ENCODE results near the gene SMIM24. TPM values are rescaled to one million over a fixed set of nuclear protein-coding genes. Genes with fewer than 3 reads are reported as not detected.

SMIM24 gene
- total and polyA plus RNA-seq, 2 experiments from 2014 or later, result 5.0 to 21.5 TPM

- H3K27me3 ChIP-seq (ENCODE audit: insufficient read depth), result no peaks in the 10 kb centered on the region
- peaks cover 64% of the 10 kb centered on the region for H3K79me2 ChIP-seq (replicated peaks; ENCODE audit: insufficient read depth)
- Mint-ChIP-seq H3K4me1 (peaks cover 40% of the 10 kb centered on the region), H3K27ac (peak overlapping the region; percentile 67), H3K36me3 (ENCODE audit: low read depth) (peaks cover 2% of the 10 kb centered on the region), H3K4me3 (no peak overlapping the region; the same call in 2 of the 3 replicates), H3K27me3 (ENCODE audit: insufficient read depth, low read depth, poor library complexity) (peaks cover 12% of the 10 kb centered on the region), H3K9me3 (no peaks in the 10 kb centered on the region; the same call in 2 of the 3 replicates)
- DNase-seq (ENCODE audit: low spot score) (no peak), ATAC-seq (no peak)
- no peak overlapping the region for H2AFZ ChIP-seq
- peaks cover 3% of the 10 kb centered on the region; the same call in 1 of the 2 replicates for H4K20me1 ChIP-seq (replicated peaks; ENCODE audit: insufficient read depth)
- H3K4me2 ChIP-seq, result 0 out of 2 replicates have a peak overlapping the region, but pooled peaks have one; percentile 14
- no peaks in the 10 kb centered on the region for H3K36me3 ChIP-seq (ENCODE audit: insufficient read depth)
- TF ChIP-seq ZNF331 (CRISPR knock-in tag; IDR thresholded peaks at IDR 0.05; ENCODE audit: low read depth), result no peak
- H3K9me2 ChIP-seq (ENCODE audit: insufficient read depth), result no peaks in the 10 kb centered on the region
- no peak overlapping the region for H3K4me3 ChIP-seq
- H3K4me1 ChIP-seq (ENCODE audit: insufficient read depth), result peaks cover 29% of the 10 kb centered on the region
- 0 out of 2 replicates have a peak overlapping the region, but pooled peaks have one; percentile 55 for H3K27ac ChIP-seq (ENCODE audit: low read depth)
- H3F3A ChIP-seq (replicated peaks; ENCODE audit: low read depth), result no peaks in the 10 kb centered on the region
These were observed 35.6 kb upstream of the SMIM24 start for GRCh38 chr19:3515891-3516422.

GRCh38 chr19:3514930-3515329 is 34.6 kb upstream of the SMIM24 start:
- H3K4me3 ChIP-seq, result no peak overlapping the region
- Mint-ChIP-seq H3K27ac (peak overlapping the region; percentile 84; the same call in 1 of the 2 replicates), H3K4me3 (no peak overlapping the region), H3K27me3 (ENCODE audit: insufficient read depth, low read depth, poor library complexity) (peaks cover 14% of the 10 kb centered on the region), H3K4me1 (peaks cover 38% of the 10 kb centered on the region), H3K36me3 (ENCODE audit: low read depth) (peaks cover 2% of the 10 kb centered on the region; the same call in 2 of the 3 replicates), H3K9me3 (no peaks in the 10 kb centered on the region; the same call in 2 of the 3 replicates)
- peaks cover 7% of the 10 kb centered on the region; the same call in 1 of the 2 replicates for H4K20me1 ChIP-seq (replicated peaks; ENCODE audit: insufficient read depth)
- H3K27ac ChIP-seq (ENCODE audit: low read depth), result 0 out of 2 replicates have a peak overlapping the region, but pooled peaks have one; percentile 50
- no peak overlapping the region for H2AFZ ChIP-seq
- H3K9me2 ChIP-seq (ENCODE audit: insufficient read depth), result no peaks in the 10 kb centered on the region
- H3K4me2 ChIP-seq, result no peak overlapping the region
- peaks cover 29% of the 10 kb centered on the region for H3K4me1 ChIP-seq (ENCODE audit: insufficient read depth)
- peaks cover 71% of the 10 kb centered on the region for H3K79me2 ChIP-seq (replicated peaks; ENCODE audit: insufficient read depth)
- H3F3A ChIP-seq (replicated peaks; ENCODE audit: low read depth), result no peaks in the 10 kb centered on the region
- no peaks in the 10 kb centered on the region for H3K27me3 ChIP-seq (ENCODE audit: insufficient read depth)
- DNase-seq (ENCODE audit: low spot score) (no peak), ATAC-seq (no peak)
- no peaks in the 10 kb centered on the region for H3K36me3 ChIP-seq (ENCODE audit: insufficient read depth)
- no peak for TF ChIP-seq EZH2 (IDR thresholded peaks at IDR 0.05; ENCODE audit: low read depth, unreplicated experiment)
- no peak for TF ChIP-seq JUNB (IDR thresholded peaks at IDR 0.05; ENCODE audit: unreplicated experiment)
- TF ChIP-seq CTCF (conservative IDR thresholded peaks at IDR 0.05; ENCODE audit: low read depth in 2 of 2), result no peak
- no peak for TF ChIP-seq POLR2AphosphoS5 (IDR thresholded peaks at IDR 0.05; ENCODE audit: low read depth)
- no peak for TF ChIP-seq ZNF331 (CRISPR knock-in tag; IDR thresholded peaks at IDR 0.05; ENCODE audit: low read depth)
- no peak for TF ChIP-seq STAT1 (IDR thresholded peaks at IDR 0.05; ENCODE audit: unreplicated experiment)
- no peak for TF ChIP-seq NANOG (IDR thresholded peaks at IDR 0.05; ENCODE audit: borderline replicate concordance)
- no peak for TF ChIP-seq REST (IDR thresholded peaks at IDR 0.05; ENCODE audit: unreplicated experiment)
- no peak for TF ChIP-seq ETS1 (IDR thresholded peaks at IDR 0.05)
- no peak for TF ChIP-seq ZNF114 (CRISPR knock-in tag; IDR thresholded peaks at IDR 0.05)
- no peak for TF ChIP-seq CREB1 (CRISPR knock-in tag; IDR thresholded peaks at IDR 0.05; ENCODE audit: low read depth)

Data from GM23338 (cell line).